ENCODE measurements around the gene SLC27A6.

DNA sequence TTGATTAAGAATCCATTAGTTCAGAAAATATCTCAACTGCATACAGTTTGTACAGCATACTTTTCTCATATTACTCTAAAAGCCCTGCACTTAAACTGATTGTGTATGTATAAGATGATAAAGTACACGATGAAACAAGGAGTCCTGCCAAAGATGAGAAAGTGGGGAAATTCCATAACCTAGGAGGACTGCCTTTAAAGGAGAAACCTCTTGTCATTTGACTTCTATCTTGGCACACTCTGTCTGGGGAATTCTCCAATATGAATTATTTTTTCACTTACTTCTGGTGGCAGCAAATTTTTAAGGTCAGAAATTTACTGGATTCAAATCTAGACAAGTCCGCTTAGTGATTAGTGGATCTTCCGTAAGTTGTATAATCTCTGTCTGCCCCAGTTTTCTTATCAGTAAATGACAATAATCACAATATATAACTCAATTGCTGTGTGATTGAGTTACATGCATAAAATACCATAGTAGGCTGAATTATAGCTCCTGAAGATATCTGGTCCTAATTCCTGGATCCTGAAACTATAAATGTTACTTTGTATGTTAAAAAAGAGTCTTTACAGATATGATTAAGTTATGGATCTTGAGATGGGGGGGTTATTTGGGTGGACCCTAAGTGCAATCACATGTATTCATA is 112.3 kb downstream of the SLC27A6 start:
- TF ChIP-seq, protein P1, sequence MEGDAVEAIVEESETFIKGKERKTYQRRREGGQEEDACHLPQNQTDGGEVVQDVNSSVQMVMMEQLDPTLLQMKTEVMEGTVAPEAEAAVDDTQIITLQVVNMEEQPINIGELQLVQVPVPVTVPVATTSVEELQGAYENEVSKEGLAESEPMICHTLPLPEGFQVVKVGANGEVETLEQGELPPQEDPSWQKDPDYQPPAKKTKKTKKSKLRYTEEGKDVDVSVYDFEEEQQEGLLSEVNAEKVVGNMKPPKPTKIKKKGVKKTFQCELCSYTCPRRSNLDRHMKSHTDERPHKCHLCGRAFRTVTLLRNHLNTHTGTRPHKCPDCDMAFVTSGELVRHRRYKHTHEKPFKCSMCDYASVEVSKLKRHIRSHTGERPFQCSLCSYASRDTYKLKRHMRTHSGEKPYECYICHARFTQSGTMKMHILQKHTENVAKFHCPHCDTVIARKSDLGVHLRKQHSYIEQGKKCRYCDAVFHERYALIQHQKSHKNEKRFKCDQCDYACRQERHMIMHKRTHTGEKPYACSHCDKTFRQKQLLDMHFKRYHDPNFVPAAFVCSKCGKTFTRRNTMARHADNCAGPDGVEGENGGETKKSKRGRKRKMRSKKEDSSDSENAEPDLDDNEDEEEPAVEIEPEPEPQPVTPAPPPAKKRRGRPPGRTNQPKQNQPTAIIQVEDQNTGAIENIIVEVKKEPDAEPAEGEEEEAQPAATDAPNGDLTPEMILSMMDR (IDR thresholded peaks at IDR 0.05): no peak
- no peak for TF ChIP-seq POLR2A (IDR thresholded peaks at IDR 0.05)
